Activated naive CD8-positive, alpha-beta T cell treated with anti-CD3 and anti-CD28 coated beads, Interleukin-2, amount 10 ng/mL, durations not matched to agents 7 days and 5 days (primary cell): ENCODE results near the gene MOCS2. TPM values are rescaled to one million over a fixed set of nuclear protein-coding genes. Genes with fewer than 3 reads are reported as not detected.
A peak's percentile ranks its signal among the peaks of the same experiment; 100 is the strongest.

Experiments
- ATAC-seq: fragments of 150-1000 bp; cut with Tn5 transposase; one replicate; pipeline ENCODE4 v1.10.0; 2021; ENCODE audit warnings: low read depth, moderate library complexity
- POLR2A ChIA-PET: fragments of 350-600 bp; sonication (Branson Sonifier 250); formaldehyde crosslinking; loops from one replicate; lab custom pipeline; 2021; ENCODE audit warnings: antibody characterized with exemption; lab: Charles Lee
- DNase-seq: peaks from one replicate; pipeline ENCODE4 v3.0.0; 2021
- H3K27ac Mint-ChIP-seq: one replicate; pipeline ENCODE4 v1.8.0; 2022; ENCODE audit warnings: mild to moderate bottlenecking, mixed read lengths
- H3K27me3 Mint-ChIP-seq: one replicate; pipeline ENCODE4 v1.8.0; 2022; ENCODE audit warnings: mild to moderate bottlenecking, moderate library complexity, mixed read lengths
- H3K36me3 Mint-ChIP-seq: one replicate; pipeline ENCODE4 v1.8.0; 2021; ENCODE audit warnings: mild to moderate bottlenecking, mixed read lengths
- H3K4me1 Mint-ChIP-seq: one replicate; pipeline ENCODE4 v1.8.0; 2021; ENCODE audit warnings: mixed read lengths
- H3K4me3 Mint-ChIP-seq: one replicate; pipeline ENCODE4 v1.8.0; 2022; ENCODE audit warnings: mild to moderate bottlenecking, moderate library complexity, mixed read lengths
- H3K9me3 Mint-ChIP-seq: one replicate; pipeline ENCODE4 v1.8.0; 2021; ENCODE audit warnings: mixed read lengths
- total RNA-seq, 2 experiments: library from RNA; stranded (reverse); gene quantifications; one replicate each; pipeline ENCODE4 v1.2.3, GENCODE V29; 2021

MOCS2 gene
- total RNA-seq, 2 experiments from 2014 or later, result 23.1 to 26.0 TPM

DNA sequence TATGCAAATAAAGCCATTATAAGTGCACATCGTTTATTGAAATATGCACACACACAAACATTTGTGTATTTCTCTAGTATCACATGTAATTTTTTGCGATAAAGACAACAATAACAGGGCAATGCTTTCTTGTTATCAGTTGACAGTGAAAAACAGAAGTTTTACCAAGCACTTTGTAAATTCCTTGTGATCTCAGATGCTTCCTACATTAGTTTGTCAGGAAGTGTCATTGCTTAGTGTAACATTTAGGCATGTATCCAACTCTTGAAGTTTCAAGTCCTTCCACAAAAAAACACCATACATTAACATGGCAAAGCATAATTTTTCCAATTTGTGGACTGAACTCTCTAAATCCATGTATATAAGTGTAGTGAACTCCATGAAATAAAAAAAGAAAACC lies 46.4 kb downstream of the MOCS2 start:
- peaks cover 6% of the 10 kb centered on the region for H3K4me1 Mint-ChIP-seq
- no peak overlapping the region for H3K27ac Mint-ChIP-seq
- DNase-seq, result no peak
- POLR2A ChIA-PET, result no interaction called here
- H3K9me3 Mint-ChIP-seq, result no peaks in the 10 kb centered on the region
- no peak for ATAC-seq
- H3K27me3 Mint-ChIP-seq, result peaks cover 2% of the 10 kb centered on the region
- H3K36me3 Mint-ChIP-seq, result peaks cover 46% of the 10 kb centered on the region
- no peak overlapping the region for H3K4me3 Mint-ChIP-seq

GRCh38 chr5:53059281-53059680 lies 50.3 kb downstream of the MOCS2 start:
- H3K36me3 Mint-ChIP-seq, result peaks cover 31% of the 10 kb centered on the region
- no peak overlapping the region for H3K27ac Mint-ChIP-seq
- POLR2A ChIA-PET, result no interaction called here

DNA sequence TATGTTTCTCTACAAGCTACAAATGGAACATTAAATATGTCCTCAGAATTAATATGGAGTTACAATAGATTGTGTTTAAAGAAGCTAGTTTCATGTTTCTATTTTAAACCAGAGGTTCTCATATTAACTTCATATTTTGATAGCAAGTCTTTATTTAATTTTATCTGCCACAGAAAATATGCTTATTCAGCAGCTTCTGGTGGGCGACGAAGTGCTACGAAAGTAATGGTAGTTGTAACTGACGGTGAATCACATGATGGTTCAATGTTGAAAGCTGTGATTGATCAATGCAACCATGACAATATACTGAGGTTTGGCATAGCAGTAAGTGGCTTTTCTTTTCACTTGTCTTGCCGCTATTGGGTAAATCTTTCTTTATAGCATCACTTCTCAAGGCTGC lies 54.2 kb downstream of the MOCS2 start:
- H3K4me3 Mint-ChIP-seq, result no peak overlapping the region
- H3K27ac Mint-ChIP-seq, result no peak overlapping the region
- no peaks in the 10 kb centered on the region for H3K9me3 Mint-ChIP-seq
- H3K27me3 Mint-ChIP-seq, result peaks cover 8% of the 10 kb centered on the region
- peaks cover 2% of the 10 kb centered on the region for H3K4me1 Mint-ChIP-seq
- H3K36me3 Mint-ChIP-seq, result peaks cover 28% of the 10 kb centered on the region
- POLR2A ChIA-PET, result no interaction called here
- DNase-seq (no peak), ATAC-seq (no peak)

More at GRCh38 chr5:53059281-53059680, 50.3 kb downstream of the MOCS2 start:
- DNase-seq (no peak), ATAC-seq (no peak)
- peaks cover 8% of the 10 kb centered on the region for H3K27me3 Mint-ChIP-seq
- peaks cover 4% of the 10 kb centered on the region for H3K4me1 Mint-ChIP-seq
- no peaks in the 10 kb centered on the region for H3K9me3 Mint-ChIP-seq
- no peak overlapping the region for H3K4me3 Mint-ChIP-seq

DNA sequence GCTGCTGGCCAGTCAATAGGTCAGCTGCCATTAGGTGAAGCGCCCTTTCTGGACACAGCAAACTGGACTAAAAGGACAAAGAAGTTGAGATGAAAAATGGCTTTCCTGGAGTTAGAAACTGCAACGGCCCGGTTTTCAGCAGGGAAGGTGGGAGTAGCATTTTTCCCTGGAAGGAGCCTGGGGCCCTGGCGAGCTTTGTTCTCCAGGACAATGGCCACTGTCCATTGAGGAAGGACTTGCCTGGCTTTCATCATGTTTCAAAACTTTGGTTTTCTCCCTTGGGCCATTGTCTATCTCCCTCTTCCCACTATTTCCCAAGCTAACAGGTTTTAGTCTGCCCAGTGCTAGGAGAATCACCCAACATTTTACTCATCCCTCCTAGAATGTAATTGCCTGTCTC lies 56.2 kb downstream of the MOCS2 start:
- POLR2A ChIA-PET, result interaction anchor here (1.0 kb wide), 1 partner anchor 8 kb away, joined by 3 read pairs; no protein-coding TSS in a partner anchor
- ATAC-seq (no peak), DNase-seq (no peak)
- peaks cover 8% of the 10 kb centered on the region for H3K27me3 Mint-ChIP-seq
- peaks cover 2% of the 10 kb centered on the region for H3K4me1 Mint-ChIP-seq
- peaks cover 26% of the 10 kb centered on the region for H3K36me3 Mint-ChIP-seq
- H3K4me3 Mint-ChIP-seq, result no peak overlapping the region
- H3K9me3 Mint-ChIP-seq, result no peaks in the 10 kb centered on the region
- H3K27ac Mint-ChIP-seq, result no peak overlapping the region

DNA sequence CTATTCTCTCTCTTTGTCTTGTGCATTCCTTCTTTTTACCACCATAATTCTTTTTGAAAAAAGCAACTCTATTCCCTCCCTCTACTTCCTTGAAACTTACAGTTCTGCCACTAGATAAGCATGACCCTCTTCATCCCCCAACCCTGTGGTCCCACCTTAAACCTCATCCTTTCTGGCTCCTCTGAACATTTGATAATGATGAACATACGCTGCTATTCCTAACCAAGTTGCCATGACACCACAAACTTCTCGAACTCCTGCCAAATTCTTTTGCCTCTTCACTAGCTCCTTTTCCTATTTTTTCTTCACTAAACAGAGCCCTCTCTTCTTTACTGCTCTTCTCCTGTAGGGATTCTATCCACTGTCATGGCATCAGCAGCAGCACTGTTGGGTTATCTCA lies 57.1 kb downstream of the MOCS2 start:
- ATAC-seq, result peak; percentile 42
- Mint-ChIP-seq H3K27me3 (peaks cover 5% of the 10 kb centered on the region), H3K4me3 (no peak overlapping the region), H3K9me3 (no peaks in the 10 kb centered on the region), H3K36me3 (peaks cover 22% of the 10 kb centered on the region), H3K27ac (no peak overlapping the region), H3K4me1 (peaks cover 3% of the 10 kb centered on the region)
- DNase-seq, result no peak
- POLR2A ChIA-PET, result interaction anchor here (1.0 kb wide), 1 partner anchor 9 kb away, joined by 3 read pairs; no protein-coding TSS in a partner anchor

DNA sequence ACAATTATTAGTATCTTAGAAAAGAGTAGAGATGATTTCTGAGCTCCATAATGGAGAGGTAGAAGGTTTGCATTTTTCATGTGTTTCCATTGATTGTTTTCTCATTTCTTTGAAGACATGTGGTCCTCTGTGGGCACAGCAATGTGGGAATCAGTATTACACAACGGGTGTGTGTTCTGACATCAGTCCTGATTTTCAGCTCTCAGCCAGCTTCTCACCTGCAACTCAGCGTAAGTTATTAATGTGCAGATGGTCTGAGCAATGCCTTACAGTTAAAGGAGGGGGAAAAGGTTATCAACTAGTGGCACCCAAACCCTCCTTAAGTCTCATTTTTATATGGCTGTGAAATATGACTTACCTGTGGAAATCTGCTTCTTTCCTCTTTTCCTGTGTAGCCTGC lies 61.3 kb downstream of the MOCS2 start:
- ATAC-seq, result no peak
- POLR2A ChIA-PET, result no interaction called here
- Mint-ChIP-seq H3K4me3 (no peak overlapping the region), H3K27ac (no peak overlapping the region), H3K4me1 (peaks cover 18% of the 10 kb centered on the region), H3K36me3 (peaks cover 32% of the 10 kb centered on the region), H3K27me3 (peaks cover 3% of the 10 kb centered on the region), H3K9me3 (no peaks in the 10 kb centered on the region)
- no peak for DNase-seq

Other genes with a start within 250 kb of the MOCS2 start
- gene ITGA2, start 120.4 kb downstream of the MOCS2 start, total RNA-seq, result 1 to 10 TPM; 2.0 to 2.5 TPM